Neural cell (in vitro differentiated cells): ENCODE data around the gene ARHGEF40. TPM values are rescaled to one million over a fixed set of nuclear protein-coding genes. Genes with fewer than 3 reads are reported as not detected.

Experiments
- H2AFZ ChIP-seq: fragments of 200-600, 300-800 bp; sonication (generic), shearing (Covaris generic); 2 replicates; pipeline ENCODE4 v1.6.0; 2014; ENCODE audit warnings: low read depth, mild to moderate bottlenecking, antibody characterized with exemption, low read length, moderate library complexity
- H3F3A ChIP-seq: fragments of 200-600 bp; shearing (Covaris generic); 2 replicates; pipeline ENCODE4 v1.6.1; 2016; ENCODE audit warnings: mild to moderate bottlenecking, moderate library complexity, mixed read lengths, antibody characterized with exemption, low read length; ENCODE audit not compliant: insufficient read depth, poor library complexity, severe bottlenecking
- H3K27ac ChIP-seq: fragments of 200-600, 300-800 bp; sonication (generic), shearing (Covaris generic); 2 replicates; pipeline ENCODE4 v1.5.1; 2014; ENCODE audit warnings: mild to moderate bottlenecking, low read length, moderate library complexity
- H3K27me3 ChIP-seq: fragments of 300-800, 200-600 bp; sonication (generic), shearing (Covaris generic); 2 replicates; pipeline ENCODE4 v1.6.0; 2014; ENCODE audit warnings: mild to moderate bottlenecking, low read depth, low read length, moderate library complexity; ENCODE audit not compliant: insufficient read depth
- H3K36me3 ChIP-seq: fragments of 300-800, 200-600 bp; sonication (generic), shearing (Covaris generic); 2 replicates; pipeline ENCODE4 v1.5.1; 2014; ENCODE audit warnings: mild to moderate bottlenecking, antibody characterized with exemption, low read length, moderate library complexity; ENCODE audit not compliant: insufficient read depth
- H3K4me2 ChIP-seq: fragments of 300-800, 200-600 bp; sonication (generic), shearing (Covaris generic); 2 replicates; pipeline ENCODE4 v1.6.0; 2014; ENCODE audit warnings: mild to moderate bottlenecking, low read length
- H3K4me3 ChIP-seq: fragments of 300-800, 200-600 bp; sonication (generic), shearing (Covaris generic); 2 replicates; pipeline ENCODE4 v1.5.1; 2014; ENCODE audit warnings: mild to moderate bottlenecking, low read length, moderate library complexity
- H3K79me2 ChIP-seq: fragments of 200-600 bp; shearing (Covaris generic); replicated peaks from 2 replicates; pipeline ENCODE4 v1.6.0; 2014; ENCODE audit warnings: mild to moderate bottlenecking, low read length, moderate library complexity; ENCODE audit not compliant: insufficient read depth
- H3K9ac ChIP-seq: fragments of 300-800, 200-600 bp; sonication (generic), shearing (Covaris generic); 2 replicates; pipeline ENCODE4 v1.6.1; 2016; ENCODE audit warnings: mild to moderate bottlenecking, low read length, mixed read lengths
- H3K9me2 ChIP-seq: fragments of 200-600 bp; shearing (Covaris generic); 2 replicates; pipeline ENCODE4 v1.6.1; 2016; ENCODE audit warnings: mild to moderate bottlenecking, low read length, mixed read lengths; ENCODE audit not compliant: insufficient read depth
- H3K9me3 ChIP-seq: fragments of 200-600, 300-800 bp; sonication (generic), shearing (Covaris generic); 2 replicates; pipeline ENCODE4 v1.6.1; 2016; ENCODE audit warnings: mild to moderate bottlenecking, mixed run types, low read length, moderate library complexity, mixed read lengths
- H4K20me1 ChIP-seq: fragments of 200-600 bp; shearing (Covaris generic); 2 replicates; pipeline ENCODE4 v1.6.1; 2016; ENCODE audit warnings: mild to moderate bottlenecking, mixed run types; ENCODE audit not compliant: insufficient read depth
- EP300 ChIP-seq: fragments of 450-650 bp; conservative IDR thresholded peaks from 2 replicates; pipeline ENCODE4 v1.6.1; 2014; ENCODE audit warnings: antibody characterized with exemption, mild to moderate bottlenecking, moderate library complexity; ENCODE audit not compliant: poor library complexity, severe bottlenecking
- EZH2 ChIP-seq: fragments of 200-600, 300-800 bp; shearing (Covaris generic), sonication (generic); IDR thresholded peaks from 2 replicates; pipeline ENCODE4 v1.6.1; 2014; ENCODE audit warnings: antibody characterized with exemption, low read length, borderline replicate concordance, mild to moderate bottlenecking; ENCODE audit not compliant: insufficient read depth, poor library complexity, severe bottlenecking
- MXI1 ChIP-seq: fragments of 450-650 bp; conservative IDR thresholded peaks from 2 replicates; pipeline ENCODE4 v1.6.1; 2014; ENCODE audit warnings: antibody characterized with exemption, mild to moderate bottlenecking; ENCODE audit not compliant: poor library complexity, severe bottlenecking
- POLR2AphosphoS5 ChIP-seq: IDR thresholded peaks from 2 replicates; pipeline ENCODE4 v1.6.1; 2012
- RAD21 ChIP-seq: fragments of 450-650 bp; conservative IDR thresholded peaks from 2 replicates; pipeline ENCODE4 v1.6.1; 2014; ENCODE audit warnings: antibody characterized with exemption, mild to moderate bottlenecking, moderate library complexity
- SMC3 ChIP-seq: fragments of 450-650 bp; conservative IDR thresholded peaks from 2 replicates; pipeline ENCODE4 v1.6.1; 2014; ENCODE audit warnings: antibody characterized with exemption, mild to moderate bottlenecking, moderate library complexity; ENCODE audit not compliant: poor library complexity
- TAF1 ChIP-seq: IDR thresholded peaks from 2 replicates; pipeline ENCODE4 v1.6.1; 2012; ENCODE audit warnings: low read depth
- polyA plus RNA-seq: library from polyadenylated mRNA; depleted of rRNA; stranded (reverse); fragments of >200 nt; gene quantifications from 2 replicates; pipeline ENCODE4 v1.2.3, GENCODE V29; 2014
- TF ChIP-seq, protein P1 (sequence below): IDR thresholded peaks from 2 replicates; pipeline ENCODE4 v1.6.1; 2012; ENCODE audit warnings: borderline replicate concordance
- TF ChIP-seq, protein P2 (sequence below): fragments of 450-650 bp; IDR thresholded peaks from 2 replicates; pipeline ENCODE4 v1.5.1; 2014; ENCODE audit warnings: antibody characterized with exemption, mild to moderate bottlenecking, moderate library complexity; ENCODE audit not compliant: poor library complexity, severe bottlenecking

The ARHGEF40 gene
- polyA plus RNA-seq, 1 donor from 2014 or later: 28.9 TPM

DNA sequence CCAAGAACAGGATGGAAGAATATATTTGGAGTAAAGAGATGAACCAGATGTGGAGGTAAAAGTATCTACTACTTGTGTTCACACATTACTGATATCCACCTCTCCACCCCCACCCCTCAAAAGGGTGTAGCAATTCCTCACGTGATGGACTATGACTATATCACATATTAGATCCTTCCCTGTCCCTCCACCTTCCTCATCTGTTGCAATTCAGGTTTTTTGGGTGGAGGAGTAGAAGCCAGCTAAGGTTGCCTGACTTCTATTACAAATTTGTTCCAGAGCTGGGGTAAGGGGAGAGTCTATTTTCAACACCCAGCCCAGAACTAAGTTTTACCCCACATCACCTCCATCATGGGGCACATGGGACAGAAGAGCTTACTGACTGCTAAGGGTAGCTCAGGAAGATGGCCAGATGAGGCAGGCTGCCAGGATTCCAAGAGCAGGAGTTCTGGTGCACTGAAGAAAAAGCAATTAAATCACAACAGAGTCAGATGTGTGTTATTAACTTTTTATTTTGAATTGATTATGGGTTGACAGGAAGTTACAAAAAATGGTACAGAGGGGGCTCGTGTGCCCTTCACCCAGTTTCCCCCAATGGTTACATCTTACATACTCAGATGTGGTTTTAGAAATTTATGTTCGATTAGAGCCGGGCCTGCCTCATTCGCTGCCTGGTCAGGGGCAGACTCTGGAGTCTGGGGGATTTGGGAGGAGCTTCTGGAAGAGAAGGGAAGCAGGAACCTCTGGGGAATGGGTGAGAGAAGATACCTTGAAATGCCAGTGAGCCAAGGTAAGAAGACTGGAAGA is 37.6 kb upstream of the ARHGEF40 start:
- no peaks in the 10 kb centered on the region for H3F3A ChIP-seq
- no peaks in the 10 kb centered on the region for H3K79me2 ChIP-seq
- H3K4me3 ChIP-seq: no peak overlapping the region
- H4K20me1 ChIP-seq: no peaks in the 10 kb centered on the region
- no peak overlapping the region for H2AFZ ChIP-seq
- H3K9me2 ChIP-seq: no peaks in the 10 kb centered on the region
- no peak for TF ChIP-seq EZH2
- H3K9me3 ChIP-seq: no peaks in the 10 kb centered on the region
- no peak overlapping the region for H3K4me2 ChIP-seq
- H3K27ac ChIP-seq: no peak overlapping the region
- H3K36me3 ChIP-seq: no peaks in the 10 kb centered on the region
- no peaks in the 10 kb centered on the region for H3K27me3 ChIP-seq
- no peak overlapping the region for H3K9ac ChIP-seq

DNA sequence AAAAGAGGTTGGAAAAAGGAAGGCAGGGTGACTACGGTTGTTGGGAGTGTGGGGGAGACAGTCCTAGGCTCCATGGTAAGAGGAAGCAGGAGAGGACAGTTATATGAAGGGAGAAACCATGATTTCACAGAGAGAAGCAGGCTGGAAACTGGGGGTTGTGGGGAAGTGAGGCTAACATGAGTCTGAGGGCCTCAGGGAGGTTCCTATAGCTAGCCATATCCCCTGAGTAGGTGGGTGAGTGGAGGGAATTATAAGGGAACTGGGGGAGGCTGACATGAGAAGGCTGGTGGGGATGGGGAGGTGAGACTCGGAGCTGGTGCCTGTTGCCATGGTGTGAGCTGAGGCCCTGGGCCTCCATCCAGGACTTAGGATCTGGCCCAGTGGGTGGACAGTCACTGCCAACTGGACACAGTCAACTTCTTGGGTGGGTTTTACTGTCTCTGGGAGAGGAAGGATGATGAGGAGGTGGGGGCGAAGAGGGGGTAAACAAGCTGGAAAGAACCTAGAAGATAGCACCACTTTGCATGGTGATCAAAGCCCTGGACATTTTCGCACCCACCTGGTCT is 36.9 kb upstream of the ARHGEF40 start:
- H3K27me3 ChIP-seq: no peaks in the 10 kb centered on the region
- H3K9ac ChIP-seq: no peak overlapping the region
- TF ChIP-seq SMC3: no peak
- no peak for TF ChIP-seq MXI1
- no peak for TF ChIP-seq RAD21
- TF ChIP-seq, protein P1, sequence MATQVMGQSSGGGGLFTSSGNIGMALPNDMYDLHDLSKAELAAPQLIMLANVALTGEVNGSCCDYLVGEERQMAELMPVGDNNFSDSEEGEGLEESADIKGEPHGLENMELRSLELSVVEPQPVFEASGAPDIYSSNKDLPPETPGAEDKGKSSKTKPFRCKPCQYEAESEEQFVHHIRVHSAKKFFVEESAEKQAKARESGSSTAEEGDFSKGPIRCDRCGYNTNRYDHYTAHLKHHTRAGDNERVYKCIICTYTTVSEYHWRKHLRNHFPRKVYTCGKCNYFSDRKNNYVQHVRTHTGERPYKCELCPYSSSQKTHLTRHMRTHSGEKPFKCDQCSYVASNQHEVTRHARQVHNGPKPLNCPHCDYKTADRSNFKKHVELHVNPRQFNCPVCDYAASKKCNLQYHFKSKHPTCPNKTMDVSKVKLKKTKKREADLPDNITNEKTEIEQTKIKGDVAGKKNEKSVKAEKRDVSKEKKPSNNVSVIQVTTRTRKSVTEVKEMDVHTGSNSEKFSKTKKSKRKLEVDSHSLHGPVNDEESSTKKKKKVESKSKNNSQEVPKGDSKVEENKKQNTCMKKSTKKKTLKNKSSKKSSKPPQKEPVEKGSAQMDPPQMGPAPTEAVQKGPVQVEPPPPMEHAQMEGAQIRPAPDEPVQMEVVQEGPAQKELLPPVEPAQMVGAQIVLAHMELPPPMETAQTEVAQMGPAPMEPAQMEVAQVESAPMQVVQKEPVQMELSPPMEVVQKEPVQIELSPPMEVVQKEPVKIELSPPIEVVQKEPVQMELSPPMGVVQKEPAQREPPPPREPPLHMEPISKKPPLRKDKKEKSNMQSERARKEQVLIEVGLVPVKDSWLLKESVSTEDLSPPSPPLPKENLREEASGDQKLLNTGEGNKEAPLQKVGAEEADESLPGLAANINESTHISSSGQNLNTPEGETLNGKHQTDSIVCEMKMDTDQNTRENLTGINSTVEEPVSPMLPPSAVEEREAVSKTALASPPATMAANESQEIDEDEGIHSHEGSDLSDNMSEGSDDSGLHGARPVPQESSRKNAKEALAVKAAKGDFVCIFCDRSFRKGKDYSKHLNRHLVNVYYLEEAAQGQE: no peak
- no peak for TF ChIP-seq TAF1
- TF ChIP-seq EZH2: no peak
- TF ChIP-seq EP300: no peak
- TF ChIP-seq, protein P2, sequence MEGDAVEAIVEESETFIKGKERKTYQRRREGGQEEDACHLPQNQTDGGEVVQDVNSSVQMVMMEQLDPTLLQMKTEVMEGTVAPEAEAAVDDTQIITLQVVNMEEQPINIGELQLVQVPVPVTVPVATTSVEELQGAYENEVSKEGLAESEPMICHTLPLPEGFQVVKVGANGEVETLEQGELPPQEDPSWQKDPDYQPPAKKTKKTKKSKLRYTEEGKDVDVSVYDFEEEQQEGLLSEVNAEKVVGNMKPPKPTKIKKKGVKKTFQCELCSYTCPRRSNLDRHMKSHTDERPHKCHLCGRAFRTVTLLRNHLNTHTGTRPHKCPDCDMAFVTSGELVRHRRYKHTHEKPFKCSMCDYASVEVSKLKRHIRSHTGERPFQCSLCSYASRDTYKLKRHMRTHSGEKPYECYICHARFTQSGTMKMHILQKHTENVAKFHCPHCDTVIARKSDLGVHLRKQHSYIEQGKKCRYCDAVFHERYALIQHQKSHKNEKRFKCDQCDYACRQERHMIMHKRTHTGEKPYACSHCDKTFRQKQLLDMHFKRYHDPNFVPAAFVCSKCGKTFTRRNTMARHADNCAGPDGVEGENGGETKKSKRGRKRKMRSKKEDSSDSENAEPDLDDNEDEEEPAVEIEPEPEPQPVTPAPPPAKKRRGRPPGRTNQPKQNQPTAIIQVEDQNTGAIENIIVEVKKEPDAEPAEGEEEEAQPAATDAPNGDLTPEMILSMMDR: no peak
- no peak for TF ChIP-seq POLR2AphosphoS5
- no peak overlapping the region for H2AFZ ChIP-seq
- no peak overlapping the region for H3K4me3 ChIP-seq
- no peak overlapping the region for H3K4me2 ChIP-seq
- H4K20me1 ChIP-seq: no peaks in the 10 kb centered on the region
- H3F3A ChIP-seq: no peaks in the 10 kb centered on the region
- H3K27ac ChIP-seq: no peak overlapping the region
- no peaks in the 10 kb centered on the region for H3K9me2 ChIP-seq
- H3K9me3 ChIP-seq: no peaks in the 10 kb centered on the region
- H3K79me2 ChIP-seq: no peaks in the 10 kb centered on the region
- no peaks in the 10 kb centered on the region for H3K36me3 ChIP-seq
